Measurements from ENCODE around the gene RIC8B.

- no peak for TF ChIP-seq TFCP2L1 (CRISPR knock-in tag; IDR thresholded peaks at IDR 0.05)
- TF ChIP-seq CTCF (IDR thresholded peaks at IDR 0.05), result no peak
- TF ChIP-seq PHF8 (IDR thresholded peaks at IDR 0.05; ENCODE audit: borderline replicate concordance, low read depth), result no peak
- no peak for TF ChIP-seq REST (IDR thresholded peaks at IDR 0.05)
- TF ChIP-seq POLR2A (IDR thresholded peaks at IDR 0.05; ENCODE audit: low read length), result no peak
- no peak for TF ChIP-seq BCL3 (IDR thresholded peaks at IDR 0.05)
- TF ChIP-seq HDAC2 (IDR thresholded peaks at IDR 0.05), result no peak
- TF ChIP-seq USF2 (IDR thresholded peaks at IDR 0.05), result no peak
- no peak for TF ChIP-seq MAZ (IDR thresholded peaks at IDR 0.05; ENCODE audit: borderline replicate concordance, low read depth, low read length)
These were observed 35.2 kb upstream of the RIC8B start for GRCh38 chr12:106739318-106739717.
